ENCODE measurements around the gene ROBO1.
"Not testable (repeated sequence)": the region's sequence is repeated elsewhere in the genome, so short reads cannot be mapped to it uniquely, and the experiment has no call there.

Gene ROBO1

DNA sequence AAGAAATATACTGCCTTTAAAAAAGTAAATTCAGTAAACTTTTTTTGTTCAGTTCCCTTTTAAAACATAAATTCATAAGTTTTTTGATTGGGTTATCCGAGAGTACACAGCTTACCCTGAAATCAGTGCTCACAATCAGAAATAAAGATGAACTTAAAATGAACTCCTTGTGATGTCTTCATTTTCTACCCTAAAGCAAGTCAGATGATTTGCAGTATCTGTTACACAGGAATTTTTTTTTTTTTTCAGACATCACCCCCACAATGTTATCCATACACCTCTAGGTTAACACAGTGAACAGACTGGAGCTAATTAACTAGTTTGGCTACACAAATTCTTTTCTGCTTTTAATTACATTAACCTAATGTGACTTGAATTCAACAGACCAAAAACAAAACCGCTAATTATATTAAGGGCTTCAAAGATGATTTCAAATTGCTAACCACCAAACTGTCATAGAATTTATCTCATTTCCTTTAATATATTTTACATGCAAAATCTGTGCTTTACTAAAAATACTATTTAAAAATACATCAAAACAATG lies 1042.0 kb downstream of the ROBO1 start:
- DNase-seq (ENCODE audit: low spot score in 2 of 2) (no peak), ATAC-seq (no peak)
- no peak overlapping the region for H3K27ac Mint-ChIP-seq
- no peaks in the 10 kb centered on the region for H3K36me3 Mint-ChIP-seq
- no peaks in the 10 kb centered on the region for H3K4me1 Mint-ChIP-seq
- no peak overlapping the region for H3K4me3 Mint-ChIP-seq
- H3K9me3 Mint-ChIP-seq, result peaks cover 4% of the 10 kb centered on the region

DNA sequence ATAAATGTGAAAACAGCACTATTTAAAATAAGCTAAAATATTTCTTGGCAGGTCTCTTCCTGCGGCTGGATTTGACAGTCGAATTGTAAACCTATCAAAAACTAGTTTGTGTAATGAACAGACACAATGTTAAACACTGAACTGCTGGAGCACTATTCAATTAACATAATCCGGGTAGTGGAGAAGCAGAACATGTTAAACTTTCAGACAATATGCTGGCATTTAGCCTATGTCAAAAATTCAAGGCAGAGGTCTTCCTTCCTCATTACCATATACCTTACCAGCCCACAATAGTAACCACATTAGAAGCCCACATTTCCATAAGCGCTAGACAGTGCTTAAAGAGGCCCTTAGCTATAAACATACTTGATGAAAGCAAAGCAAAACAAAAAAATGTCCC lies 1042.9 kb downstream of the ROBO1 start:
- ATAC-seq (no peak), DNase-seq (ENCODE audit: low spot score in 2 of 2) (no peak)

DNA sequence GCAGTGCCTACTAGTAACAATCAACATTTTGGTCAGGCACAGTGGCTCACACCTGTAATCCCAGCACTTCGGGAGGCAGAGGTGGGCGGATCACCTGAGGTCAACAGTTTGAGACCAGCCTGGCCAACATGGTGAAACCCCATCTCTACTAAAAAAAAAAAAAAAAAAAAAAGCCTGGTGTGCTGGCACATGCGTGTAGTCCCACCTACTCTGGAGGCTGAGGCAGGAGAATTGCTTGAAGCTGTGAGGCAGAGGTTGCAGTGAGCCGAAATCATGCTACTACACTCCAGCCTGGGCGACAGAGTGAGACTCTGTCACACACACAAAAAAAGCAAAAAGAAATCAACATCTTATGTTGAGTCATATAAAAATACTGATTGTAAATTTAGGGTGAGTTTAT lies 1043.4 kb downstream of the ROBO1 start:
- H3K27ac Mint-ChIP-seq; H3K4me3 Mint-ChIP-seq; DNase-seq (ENCODE audit: low spot score in 2 of 2); ATAC-seq; H3K4me1 Mint-ChIP-seq; H3K9me3 Mint-ChIP-seq; H3K36me3 Mint-ChIP-seq: not testable (repeated sequence)

More for the DNA sequence above, 1042.9 kb downstream of the ROBO1 start:
- Mint-ChIP-seq H3K27ac (no peak overlapping the region), H3K36me3 (no peaks in the 10 kb centered on the region), H3K4me1 (no peaks in the 10 kb centered on the region), H3K9me3 (peaks cover 4% of the 10 kb centered on the region), H3K4me3 (no peak overlapping the region)

DNA sequence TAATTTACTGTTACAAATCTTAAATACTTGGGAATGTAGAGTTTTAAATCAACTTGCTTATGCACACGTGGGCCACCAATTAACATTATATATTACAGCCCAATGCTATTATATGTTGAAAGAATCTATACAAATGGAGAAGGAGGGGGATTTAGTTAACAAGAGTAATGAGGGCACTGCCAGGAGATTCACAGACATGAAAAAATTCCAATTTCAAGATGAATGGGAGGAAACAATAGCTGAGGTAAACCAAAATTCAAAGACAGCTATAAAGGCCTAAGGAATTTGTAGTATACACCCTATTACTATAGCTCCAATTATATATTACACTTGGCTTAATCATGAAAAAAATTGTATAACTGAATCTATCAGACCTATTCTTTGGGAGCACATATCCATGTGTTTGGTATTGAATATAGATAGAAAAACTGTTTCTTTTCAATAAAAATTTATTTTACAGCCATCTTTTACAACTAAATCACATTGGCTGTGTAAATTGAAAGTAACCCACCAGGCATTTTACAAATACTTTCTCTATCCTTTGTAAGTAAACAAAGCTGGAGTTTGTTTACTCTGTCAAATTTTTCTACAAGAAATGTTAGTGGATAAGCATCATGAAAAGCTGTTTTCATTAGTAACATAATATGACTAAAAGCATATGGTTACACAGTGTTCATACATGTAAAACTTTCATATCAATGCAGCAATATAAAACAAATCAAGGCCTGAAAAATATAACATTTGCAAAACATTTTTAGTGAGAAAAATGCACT lies 1045.8 kb downstream of the ROBO1 start:
- no peak overlapping the region for H3K27ac Mint-ChIP-seq

DNA sequence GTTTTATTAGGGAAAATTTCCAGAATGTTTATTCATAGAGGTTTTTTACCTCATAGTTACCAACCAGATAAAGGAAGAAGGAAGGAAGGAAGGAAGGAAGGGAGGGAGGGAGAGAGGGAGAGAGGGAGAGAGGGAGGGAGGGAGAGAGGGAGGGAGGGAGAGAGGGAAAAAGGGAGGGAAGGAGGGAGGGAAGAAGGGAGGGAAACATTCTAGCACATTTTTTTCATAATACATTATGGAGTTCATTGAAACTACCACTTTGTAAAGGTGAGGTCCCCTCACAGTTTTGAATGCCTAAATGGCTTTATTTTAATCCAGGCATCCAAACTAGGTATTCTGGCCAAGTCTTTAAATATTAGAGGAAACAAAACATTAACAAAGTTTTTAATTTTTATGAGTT lies 1049.1 kb downstream of the ROBO1 start:
- ATAC-seq (no peak), DNase-seq (ENCODE audit: low spot score in 2 of 2) (no peak)
- Mint-ChIP-seq H3K4me1 (no peaks in the 10 kb centered on the region), H3K27ac (no peak overlapping the region), H3K9me3 (peaks cover 11% of the 10 kb centered on the region), H3K4me3 (no peak overlapping the region), H3K36me3 (no peaks in the 10 kb centered on the region)

More for the DNA sequence above, 1045.8 kb downstream of the ROBO1 start:
- H3K4me1 Mint-ChIP-seq, result no peaks in the 10 kb centered on the region
- no peaks in the 10 kb centered on the region for H3K36me3 Mint-ChIP-seq
- H3K9me3 Mint-ChIP-seq, result peaks cover 10% of the 10 kb centered on the region
- DNase-seq (ENCODE audit: low spot score in 2 of 2) (no peak), ATAC-seq (no peak)
- H3K4me3 Mint-ChIP-seq, result no peak overlapping the region

DNA sequence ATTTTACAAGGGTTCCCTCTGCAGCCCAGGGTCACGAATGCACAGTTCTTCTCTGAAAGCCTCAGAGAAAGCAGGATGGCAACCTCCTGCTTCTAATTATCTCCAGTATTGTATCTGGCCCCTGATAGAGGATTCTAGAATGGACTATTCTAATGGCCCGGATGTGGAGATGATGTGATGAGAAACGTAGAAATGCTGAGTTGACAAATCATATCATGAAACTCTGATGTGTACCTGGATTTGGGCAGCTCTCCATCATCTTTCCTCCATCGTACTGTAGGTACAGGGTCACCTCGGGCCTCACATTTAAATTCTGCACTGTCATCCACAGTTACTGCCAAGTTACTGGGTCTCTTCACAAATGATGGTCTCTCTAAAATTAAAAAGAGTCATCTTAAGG lies 1050.8 kb downstream of the ROBO1 start:
- Mint-ChIP-seq H3K9me3 (peaks cover 11% of the 10 kb centered on the region), H3K27ac (no peak overlapping the region), H3K36me3 (no peaks in the 10 kb centered on the region), H3K4me1 (no peaks in the 10 kb centered on the region), H3K4me3 (no peak overlapping the region)
- ATAC-seq (no peak), DNase-seq (ENCODE audit: low spot score in 2 of 2) (no peak)

DNA sequence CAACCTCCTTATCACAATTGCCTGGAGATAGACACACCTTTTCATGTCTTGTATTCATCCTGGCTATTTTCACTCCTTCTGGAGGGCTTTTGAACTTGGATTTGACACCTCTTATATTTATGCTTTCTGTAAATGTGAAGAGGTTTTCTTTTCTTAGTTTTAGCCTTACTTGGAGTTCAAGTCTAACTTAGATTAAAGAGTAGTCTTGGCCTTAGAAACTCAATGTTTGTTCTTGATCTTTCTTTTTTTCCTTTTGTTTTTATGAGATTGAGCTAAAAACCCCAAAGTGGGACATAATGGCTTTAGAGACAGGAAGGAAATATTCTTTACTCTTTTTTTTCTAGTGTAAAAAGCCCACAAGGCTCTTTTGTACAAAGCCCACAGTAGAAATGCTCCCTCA lies 1054.9 kb downstream of the ROBO1 start:
- no peak overlapping the region for H3K27ac Mint-ChIP-seq
- H3K36me3 Mint-ChIP-seq, result no peaks in the 10 kb centered on the region
- ATAC-seq (no peak), DNase-seq (ENCODE audit: low spot score in 2 of 2) (no peak)
- H3K4me1 Mint-ChIP-seq, result no peaks in the 10 kb centered on the region
- H3K4me3 Mint-ChIP-seq, result no peak overlapping the region
- H3K9me3 Mint-ChIP-seq, result peaks cover 16% of the 10 kb centered on the region

DNA sequence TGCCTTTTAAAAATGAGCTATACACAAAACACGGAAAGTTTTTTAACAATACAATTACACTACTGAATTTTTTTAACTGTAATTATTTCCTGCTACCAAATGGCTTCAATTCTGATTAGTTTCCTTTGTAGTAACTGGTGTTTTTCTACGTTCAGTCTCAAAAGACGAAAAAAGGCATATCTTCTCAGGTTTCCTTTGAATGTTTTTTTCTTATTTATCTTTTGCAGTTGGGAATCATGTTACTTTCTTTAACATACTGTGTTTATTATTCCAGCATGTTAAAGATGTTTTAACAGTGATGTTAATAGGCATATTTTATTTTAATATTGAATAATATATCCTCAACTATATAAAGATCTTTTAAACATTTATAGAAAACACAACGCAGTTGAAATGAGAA lies 1055.5 kb downstream of the ROBO1 start:
- Mint-ChIP-seq H3K4me3 (no peak overlapping the region), H3K27ac (no peak overlapping the region), H3K4me1 (no peaks in the 10 kb centered on the region), H3K36me3 (no peaks in the 10 kb centered on the region), H3K9me3 (peaks cover 15% of the 10 kb centered on the region)
- DNase-seq (ENCODE audit: low spot score in 2 of 2) (no peak), ATAC-seq (no peak)

DNA sequence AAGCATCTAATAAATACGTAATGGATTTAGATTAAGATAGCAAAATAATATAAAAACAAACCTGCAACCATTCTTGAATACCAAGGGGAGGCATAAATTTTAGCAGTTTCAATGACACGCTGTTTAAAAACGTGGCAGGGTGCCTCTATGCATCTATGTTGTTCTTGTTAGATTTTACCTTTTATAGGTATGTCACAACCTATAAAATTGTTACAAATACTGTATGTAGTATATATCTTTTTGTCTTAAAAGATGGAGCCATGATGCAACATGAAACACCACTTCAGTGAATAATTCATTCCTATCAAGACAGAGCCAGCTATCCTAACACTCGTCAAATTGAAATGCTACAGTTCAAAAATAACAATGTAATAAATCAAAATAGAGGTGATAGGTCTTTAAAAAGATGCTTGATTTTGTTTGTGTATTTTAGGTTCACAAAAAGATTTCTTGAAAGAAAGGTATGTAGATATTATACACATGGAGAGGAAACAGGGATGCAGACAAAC lies 1059.2 kb downstream of the ROBO1 start:
- ATAC-seq (no peak), DNase-seq (ENCODE audit: low spot score in 2 of 2) (no peak)
- no peaks in the 10 kb centered on the region for H3K4me1 Mint-ChIP-seq
- H3K36me3 Mint-ChIP-seq, result no peaks in the 10 kb centered on the region
- H3K9me3 Mint-ChIP-seq, result peaks cover 19% of the 10 kb centered on the region
- no peak overlapping the region for H3K4me3 Mint-ChIP-seq
- no peak overlapping the region for H3K27ac Mint-ChIP-seq

DNA sequence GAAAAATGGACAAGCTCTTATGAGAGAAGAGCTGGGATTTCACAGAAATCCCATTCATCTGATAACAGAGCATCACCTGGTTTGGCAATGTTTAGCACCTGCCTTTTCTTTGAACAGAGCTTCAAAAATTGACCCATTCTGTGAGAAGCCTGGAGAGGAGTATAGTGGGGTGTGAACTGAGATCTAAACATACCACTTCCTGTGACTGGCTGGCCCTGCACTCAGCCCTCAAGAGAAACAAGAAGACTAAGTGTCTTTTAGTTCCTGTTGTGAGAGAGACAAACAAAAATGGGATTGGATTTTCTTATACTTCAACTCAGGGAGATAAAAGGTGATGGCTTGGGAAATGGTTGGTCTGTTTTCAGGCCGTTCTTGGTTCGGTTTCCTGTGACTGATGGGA lies 1060.2 kb downstream of the ROBO1 start:
- H3K4me3 Mint-ChIP-seq, result no peak overlapping the region
- H3K36me3 Mint-ChIP-seq, result no peaks in the 10 kb centered on the region
- no peak for ATAC-seq
- no peak overlapping the region for H3K27ac Mint-ChIP-seq
- DNase-seq (ENCODE audit: low spot score in 2 of 2), result no peak
- H3K4me1 Mint-ChIP-seq, result no peaks in the 10 kb centered on the region
- H3K9me3 Mint-ChIP-seq, result peaks cover 19% of the 10 kb centered on the region

DNA sequence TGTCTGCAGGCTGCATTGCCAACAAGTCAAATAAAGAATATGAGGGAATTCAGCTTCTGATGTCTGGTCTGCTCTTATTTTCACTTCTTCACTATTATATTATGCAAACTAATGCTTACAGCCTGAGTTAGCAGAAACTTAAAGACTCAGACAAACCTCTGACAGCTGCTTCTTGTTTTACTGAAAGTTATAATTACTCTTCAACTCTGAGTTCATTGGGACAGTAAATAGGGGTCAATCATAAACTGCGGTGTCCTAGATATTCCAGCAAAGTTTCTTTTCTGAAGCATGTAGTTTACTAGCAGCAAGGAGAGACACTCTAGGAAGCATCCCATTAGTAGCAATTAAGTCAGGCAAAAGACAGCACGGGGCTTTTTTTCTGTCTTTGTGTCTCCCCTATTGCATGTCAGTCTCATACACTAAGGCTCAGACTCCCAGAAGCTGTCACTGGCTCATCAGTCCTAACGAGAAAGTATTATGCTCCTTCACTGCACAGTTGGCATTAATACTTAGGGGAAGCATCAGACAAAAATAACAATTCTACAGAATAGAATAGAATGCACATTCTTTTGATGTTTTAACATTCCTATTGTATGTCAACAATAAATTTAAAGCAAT lies 1060.8 kb downstream of the ROBO1 start:
- H3K9me3 Mint-ChIP-seq, result peaks cover 19% of the 10 kb centered on the region
- no peak for ATAC-seq

DNA sequence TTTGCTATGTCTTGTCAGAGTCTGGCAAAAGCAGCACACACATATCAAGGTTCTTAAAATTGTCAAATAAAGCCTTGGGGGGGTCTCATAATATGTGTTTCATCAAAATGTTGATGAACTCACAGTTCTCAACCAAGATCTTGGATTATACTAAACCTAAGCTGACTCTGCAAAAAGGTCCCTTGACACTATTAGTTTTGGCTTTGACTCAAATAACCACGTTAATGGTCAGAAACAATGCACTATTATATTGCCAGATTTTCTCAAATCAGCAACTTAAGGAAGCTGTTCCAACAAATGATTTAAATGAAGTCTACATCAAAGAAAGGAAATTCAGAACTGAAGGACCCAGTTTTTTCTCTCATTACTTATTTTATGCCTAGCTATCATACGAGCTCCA lies 1063.9 kb downstream of the ROBO1 start:
- DNase-seq (ENCODE audit: low spot score in 2 of 2), result no peak
- Mint-ChIP-seq H3K27ac (no peak overlapping the region), H3K9me3 (peaks cover 19% of the 10 kb centered on the region), H3K4me3 (no peak overlapping the region), H3K36me3 (no peaks in the 10 kb centered on the region), H3K4me1 (no peaks in the 10 kb centered on the region)
- no peak for ATAC-seq

More for the DNA sequence above, 1060.8 kb downstream of the ROBO1 start:
- Mint-ChIP-seq H3K27ac (no peak overlapping the region), H3K4me1 (no peaks in the 10 kb centered on the region), H3K36me3 (no peaks in the 10 kb centered on the region), H3K4me3 (no peak overlapping the region)
- DNase-seq (ENCODE audit: low spot score in 2 of 2), result no peak

DNA sequence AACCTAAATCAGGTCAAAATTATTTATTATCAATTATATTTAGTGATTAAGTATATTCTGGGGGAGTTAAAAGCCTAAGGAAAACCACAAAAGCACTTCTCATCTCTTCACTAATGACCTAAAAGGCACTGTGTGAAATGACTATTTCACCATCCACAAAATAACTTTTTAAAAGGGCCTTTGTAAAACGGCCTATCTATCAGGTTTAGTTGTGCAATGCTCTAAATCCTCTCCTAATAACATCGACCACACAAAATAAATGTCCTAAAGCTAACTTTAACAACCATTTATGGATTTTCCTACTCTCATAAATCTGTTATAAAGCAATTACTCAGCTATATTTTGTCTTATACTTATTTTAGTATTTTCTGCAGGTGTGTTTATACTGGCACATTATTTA lies 1066.3 kb downstream of the ROBO1 start:
- no peaks in the 10 kb centered on the region for H3K36me3 Mint-ChIP-seq
- H3K4me1 Mint-ChIP-seq, result no peaks in the 10 kb centered on the region
- H3K9me3 Mint-ChIP-seq, result peaks cover 14% of the 10 kb centered on the region
- no peak overlapping the region for H3K4me3 Mint-ChIP-seq
- ATAC-seq, result no peak
- no peak for DNase-seq (ENCODE audit: low spot score in 2 of 2)
- no peak overlapping the region for H3K27ac Mint-ChIP-seq

DNA sequence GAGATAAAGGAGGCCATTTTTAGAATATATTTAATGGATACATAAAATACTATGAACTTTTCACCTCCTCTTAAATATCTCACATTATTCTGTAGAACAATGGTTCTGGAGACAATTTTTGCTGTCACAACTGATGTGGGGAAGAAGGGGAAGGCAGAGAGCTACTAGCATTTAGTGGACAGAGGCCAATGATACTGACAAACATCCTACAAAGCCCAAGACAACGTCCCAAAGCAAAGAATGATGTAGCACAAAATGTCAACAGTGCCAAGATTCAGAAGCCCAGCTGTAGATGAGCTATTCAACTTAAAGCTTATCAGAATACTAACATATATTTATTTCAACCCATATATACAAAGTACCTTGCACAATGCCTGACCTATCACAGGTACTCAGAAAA lies 1069.4 kb downstream of the ROBO1 start:
- Mint-ChIP-seq H3K4me3 (no peak overlapping the region), H3K27ac (no peak overlapping the region), H3K9me3 (peaks cover 5% of the 10 kb centered on the region), H3K4me1 (no peaks in the 10 kb centered on the region), H3K36me3 (no peaks in the 10 kb centered on the region)
- no peak for ATAC-seq
- DNase-seq (ENCODE audit: low spot score in 2 of 2), result no peak

DNA sequence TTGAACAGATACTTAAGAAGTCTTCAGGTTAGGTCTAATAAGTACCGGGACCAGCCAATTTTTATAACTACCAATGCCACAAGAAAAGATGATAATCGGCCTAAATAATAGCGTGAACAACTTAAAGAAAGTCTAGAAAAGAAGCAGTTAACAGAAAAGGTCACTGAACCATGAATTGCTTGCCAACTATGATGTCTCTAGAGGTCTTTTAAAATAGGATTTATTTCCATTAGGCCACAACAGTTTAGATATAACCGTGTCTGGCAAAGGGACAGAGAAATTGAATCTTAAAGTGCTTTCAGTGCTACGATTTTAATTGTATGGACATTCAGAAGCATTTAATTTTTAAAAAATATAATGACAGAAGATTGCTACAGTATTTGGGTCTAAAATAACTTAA lies 1070.4 kb downstream of the ROBO1 start:
- Mint-ChIP-seq H3K36me3 (no peaks in the 10 kb centered on the region), H3K4me1 (no peaks in the 10 kb centered on the region), H3K9me3 (peaks cover 5% of the 10 kb centered on the region), H3K4me3 (no peak overlapping the region), H3K27ac (no peak overlapping the region)
- ATAC-seq (no peak), DNase-seq (ENCODE audit: low spot score in 2 of 2) (no peak)

DNA sequence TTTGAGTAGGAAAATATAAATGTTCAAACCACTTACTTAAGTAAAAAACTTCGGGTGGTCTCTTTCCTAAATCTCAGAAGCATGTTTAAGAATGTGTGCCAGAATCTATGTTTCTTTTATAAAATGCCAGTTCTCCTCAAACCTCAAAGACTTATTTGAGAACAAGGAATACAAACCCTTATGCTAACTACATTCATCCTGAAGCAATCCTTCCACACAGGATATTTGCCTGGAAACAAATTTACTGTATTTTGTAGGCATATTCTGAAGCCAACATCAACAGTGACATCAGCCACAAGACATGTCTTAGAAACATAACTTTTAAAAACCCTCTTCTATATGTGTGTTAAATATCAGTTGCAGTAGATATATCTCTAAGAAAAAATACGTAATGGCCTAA lies 1077.0 kb downstream of the ROBO1 start:
- H3K4me3 Mint-ChIP-seq, result no peak overlapping the region
- no peak for DNase-seq (ENCODE audit: low spot score in 2 of 2)
- ATAC-seq, result no peak
- no peak overlapping the region for H3K27ac Mint-ChIP-seq
- no peaks in the 10 kb centered on the region for H3K4me1 Mint-ChIP-seq
- no peaks in the 10 kb centered on the region for H3K36me3 Mint-ChIP-seq
- H3K9me3 Mint-ChIP-seq, result peaks cover 9% of the 10 kb centered on the region
